GM21723 (cell line): Measurements from ENCODE around the gene ZNF771.
"Not testable (repeated sequence)": the region's sequence is repeated elsewhere in the genome, so short reads cannot be mapped to it uniquely, and the experiment has no call there.

Source experiments
- ATAC-seq: cut with Tn5 transposase; IDR thresholded peaks from one replicate; pipeline ENCODE4 v1.9.1; 2021; ENCODE audit warnings: mild to moderate bottlenecking, moderate library complexity; ENCODE audit not compliant: unreplicated experiment

The ZNF771 gene

DNA sequence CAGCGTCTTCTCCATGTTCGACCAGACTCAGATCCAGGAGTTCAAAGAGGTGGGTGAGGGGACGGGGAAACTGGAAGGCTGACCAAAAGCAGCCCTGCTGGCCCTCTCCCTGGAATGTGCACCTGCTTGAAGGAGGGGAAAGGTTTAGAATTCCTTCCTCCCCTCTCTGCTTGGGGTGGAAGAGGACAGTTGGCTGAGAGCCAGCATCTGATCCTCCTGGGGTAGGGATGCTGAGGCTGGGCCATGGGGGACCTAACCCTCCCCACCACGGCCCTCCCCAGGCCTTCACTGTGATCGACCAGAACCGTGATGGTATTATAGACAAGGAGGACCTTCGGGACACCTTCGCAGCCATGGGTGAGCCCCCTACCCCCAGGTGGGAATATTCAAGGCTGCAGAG lies 31.5 kb upstream of the ZNF771 start:
- ATAC-seq = no peak

DNA sequence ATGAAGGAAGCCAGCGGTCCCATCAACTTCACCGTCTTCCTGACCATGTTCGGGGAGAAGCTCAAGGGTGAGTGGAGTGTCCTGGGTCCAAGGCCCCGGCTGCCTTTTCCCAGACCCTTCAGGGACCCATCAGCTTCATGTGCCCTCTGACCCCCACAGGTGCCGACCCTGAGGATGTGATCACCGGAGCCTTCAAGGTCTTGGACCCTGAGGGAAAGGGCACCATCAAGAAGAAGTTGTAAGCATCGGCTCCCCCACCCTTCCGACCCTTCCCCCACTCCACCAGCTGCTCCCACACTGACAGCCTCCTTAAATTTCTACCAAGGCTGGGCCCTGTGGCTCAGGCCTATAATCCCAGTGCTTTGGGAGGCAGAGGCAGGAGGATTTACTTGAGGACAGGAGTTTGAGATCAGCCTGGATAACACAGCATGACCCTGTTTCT lies 30.9 kb upstream of the ZNF771 start:
- ATAC-seq = no peak

DNA sequence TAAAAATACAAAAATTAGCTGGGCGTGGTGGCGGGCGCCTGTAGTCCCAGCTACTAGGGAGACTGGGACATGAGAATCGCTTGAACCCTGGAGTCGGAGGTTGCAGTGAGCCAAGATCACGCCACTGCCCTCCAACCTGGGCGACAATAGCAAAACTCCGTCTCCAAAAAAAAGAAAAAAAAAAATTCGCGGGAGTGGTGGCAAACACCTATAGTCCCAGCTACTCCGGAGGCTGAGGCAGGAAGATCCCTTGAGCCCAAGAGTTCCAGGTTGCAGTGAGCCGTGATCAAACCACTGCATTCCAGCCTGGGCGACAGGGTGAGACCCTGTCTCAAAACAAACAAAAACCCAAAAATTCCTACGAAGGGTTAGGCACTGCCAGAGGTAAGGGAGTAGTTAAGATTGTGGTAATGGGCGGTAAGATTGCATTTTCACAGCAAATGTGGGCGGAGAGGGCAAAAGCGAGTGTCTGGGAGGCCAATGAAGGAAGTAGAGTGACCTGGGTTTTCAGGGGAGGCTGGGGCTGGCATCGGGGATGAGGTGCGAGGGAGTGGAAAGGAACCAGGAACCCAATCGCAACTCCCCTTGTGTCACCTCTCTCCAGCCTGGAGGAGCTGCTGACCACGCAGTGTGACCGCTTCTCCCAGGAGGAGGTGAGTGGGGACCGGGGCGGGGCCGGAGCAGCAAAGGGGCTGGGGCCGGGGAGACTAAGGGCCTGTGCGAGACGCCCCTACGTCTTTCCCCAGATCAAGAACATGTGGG lies 30.2 kb upstream of the ZNF771 start:
- ATAC-seq = no peak

DNA sequence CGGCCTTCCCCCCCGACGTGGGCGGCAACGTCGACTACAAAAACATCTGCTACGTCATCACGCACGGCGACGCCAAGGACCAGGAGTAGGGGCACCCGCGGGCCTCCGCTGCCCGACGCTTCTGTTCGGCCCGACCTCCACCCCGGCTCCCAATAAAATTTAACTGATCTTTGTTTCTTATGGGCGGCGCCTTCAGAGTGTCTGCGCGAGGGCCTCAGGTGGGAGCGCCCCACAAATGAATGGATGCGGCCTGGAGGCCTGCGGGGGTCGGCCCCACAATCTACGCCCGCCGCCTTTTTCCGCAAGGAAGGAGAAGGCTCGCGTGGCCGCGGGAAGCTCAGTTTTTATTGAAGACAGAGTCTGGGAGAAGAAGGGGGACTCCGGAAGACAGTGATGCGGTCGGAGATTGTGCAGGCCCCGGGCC lies 29.6 kb upstream of the ZNF771 start:
- ATAC-seq = no peak

DNA sequence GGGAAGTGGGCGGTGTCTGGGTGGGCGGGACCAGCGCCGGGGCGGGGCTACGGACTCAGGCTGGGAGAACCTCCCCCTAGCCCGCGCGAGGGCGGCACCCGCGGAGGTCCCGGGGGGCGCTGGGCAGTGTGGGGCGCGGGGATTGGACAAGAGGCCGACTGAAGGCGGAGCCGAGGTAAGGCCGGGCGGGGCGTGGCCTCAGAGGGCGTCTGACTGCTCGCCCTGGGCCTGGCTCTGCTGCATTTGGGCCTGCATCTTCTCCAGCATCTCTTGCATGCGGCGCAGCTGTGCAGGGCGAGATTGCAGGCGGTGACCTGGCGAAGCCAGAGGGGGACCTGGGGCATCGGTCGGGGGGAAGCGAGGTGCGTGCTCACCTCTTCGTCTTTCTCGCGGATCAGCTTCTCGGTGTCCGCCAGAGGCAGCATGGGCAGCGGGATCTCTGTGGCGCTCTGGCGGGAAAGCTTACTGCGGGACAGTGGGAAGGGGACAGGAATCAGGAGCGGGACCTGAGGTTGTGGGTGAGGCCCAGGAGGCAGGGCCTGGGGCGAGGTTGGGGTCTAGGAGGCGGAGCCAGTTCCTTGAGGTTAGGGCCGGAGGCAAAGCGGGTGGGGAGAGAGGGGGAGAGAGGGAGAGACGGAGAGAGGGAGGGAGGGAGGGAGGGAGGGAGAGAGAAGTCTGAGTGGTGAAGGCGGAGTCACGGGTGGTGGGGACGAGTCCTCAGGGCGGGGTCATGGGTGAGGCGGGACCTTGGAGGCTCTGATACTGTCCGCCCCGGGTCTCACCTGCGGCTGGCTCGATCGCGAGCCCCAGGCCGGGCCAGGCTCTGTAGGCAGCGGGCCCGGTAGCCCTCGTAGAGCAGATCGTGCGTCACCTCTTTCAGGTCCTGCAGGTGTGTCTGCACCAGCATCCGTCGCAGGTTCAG lies 28.9 kb upstream of the ZNF771 start:
- peak; percentile 80 for ATAC-seq

DNA sequence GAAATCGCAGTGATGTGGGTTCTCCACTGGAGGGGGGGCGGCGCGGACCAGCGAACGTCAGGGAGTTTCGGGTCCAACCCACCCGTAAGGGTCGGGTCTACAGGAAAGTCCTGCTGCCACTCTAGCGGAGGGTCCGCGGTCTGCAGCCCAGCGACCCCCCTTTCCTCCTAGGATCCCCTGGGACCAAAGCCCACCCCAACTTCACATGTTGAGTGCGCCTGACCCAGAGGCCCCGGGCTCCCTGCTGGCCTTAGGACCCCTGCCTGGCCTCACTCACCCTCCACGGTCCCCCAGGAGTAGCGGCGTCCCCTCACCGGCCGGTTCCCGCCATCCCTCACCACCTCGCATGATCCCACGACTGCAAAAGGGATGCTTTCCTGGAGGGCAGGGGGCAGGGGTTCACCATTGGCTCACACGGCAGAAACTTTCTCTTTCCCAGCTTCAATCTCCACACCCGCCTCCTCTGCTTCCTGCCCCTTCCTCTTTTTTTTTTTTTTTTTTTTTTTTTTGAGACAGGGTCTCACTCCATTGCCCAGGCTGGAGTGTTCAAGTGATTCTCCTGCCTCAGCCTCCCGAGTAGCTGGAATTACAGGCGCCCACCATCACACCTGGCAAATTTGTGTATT lies 28.1 kb upstream of the ZNF771 start:
- no peak for ATAC-seq

DNA sequence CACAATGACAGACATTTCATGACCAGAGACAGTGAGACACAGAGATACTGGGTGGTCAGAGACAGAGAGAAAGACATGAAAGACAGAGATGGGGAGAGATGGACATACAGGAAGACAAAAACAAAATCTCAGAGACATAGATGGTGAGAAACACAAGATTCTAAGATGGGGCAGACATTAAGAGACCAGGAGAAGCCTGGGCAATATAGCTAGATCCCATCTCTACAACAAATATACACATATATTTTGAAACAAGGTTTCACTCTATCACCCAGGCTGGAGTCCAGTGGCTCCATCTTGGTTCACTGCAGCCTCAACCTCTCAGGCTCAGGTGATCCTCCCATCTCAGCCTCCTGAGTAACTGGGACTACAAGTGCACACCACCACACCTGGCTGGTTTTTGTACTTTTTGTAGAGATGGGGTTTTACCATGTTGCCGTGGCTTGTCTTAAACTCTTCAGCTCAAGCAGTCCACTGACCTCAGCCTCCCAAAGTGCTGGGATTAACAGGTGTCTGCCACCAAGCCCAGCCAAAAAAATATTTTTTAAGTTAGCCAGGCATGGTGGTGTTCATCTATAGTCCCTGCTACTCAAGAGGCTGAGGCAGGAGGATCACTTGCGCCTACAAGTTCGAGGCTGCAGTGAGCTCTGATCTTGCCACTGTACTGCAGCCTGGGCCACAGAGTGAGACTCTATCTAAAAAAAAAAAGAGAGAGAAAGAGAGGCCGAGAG lies 27.2 kb upstream of the ZNF771 start:
- no peak for ATAC-seq

DNA sequence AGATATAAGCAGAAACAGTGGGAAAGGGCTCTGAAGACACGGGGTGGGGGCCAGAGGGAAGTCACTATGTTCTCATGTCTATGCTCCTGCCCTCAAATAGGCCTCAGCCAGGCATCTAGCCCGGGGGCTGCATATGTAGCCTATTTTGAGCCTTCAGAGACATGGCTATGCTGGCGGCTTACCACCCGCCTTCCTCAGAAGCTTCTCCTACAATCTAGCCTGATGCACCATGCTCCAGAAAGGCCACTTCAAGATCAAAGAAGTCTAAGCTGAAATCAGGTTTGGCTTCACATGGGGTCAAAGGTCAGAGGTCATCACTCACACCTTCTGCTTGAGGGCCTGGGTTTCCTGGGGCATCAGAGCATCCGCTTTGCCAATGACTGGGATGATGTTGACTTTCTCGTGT lies 26.6 kb upstream of the ZNF771 start:
- no peak for ATAC-seq

DNA sequence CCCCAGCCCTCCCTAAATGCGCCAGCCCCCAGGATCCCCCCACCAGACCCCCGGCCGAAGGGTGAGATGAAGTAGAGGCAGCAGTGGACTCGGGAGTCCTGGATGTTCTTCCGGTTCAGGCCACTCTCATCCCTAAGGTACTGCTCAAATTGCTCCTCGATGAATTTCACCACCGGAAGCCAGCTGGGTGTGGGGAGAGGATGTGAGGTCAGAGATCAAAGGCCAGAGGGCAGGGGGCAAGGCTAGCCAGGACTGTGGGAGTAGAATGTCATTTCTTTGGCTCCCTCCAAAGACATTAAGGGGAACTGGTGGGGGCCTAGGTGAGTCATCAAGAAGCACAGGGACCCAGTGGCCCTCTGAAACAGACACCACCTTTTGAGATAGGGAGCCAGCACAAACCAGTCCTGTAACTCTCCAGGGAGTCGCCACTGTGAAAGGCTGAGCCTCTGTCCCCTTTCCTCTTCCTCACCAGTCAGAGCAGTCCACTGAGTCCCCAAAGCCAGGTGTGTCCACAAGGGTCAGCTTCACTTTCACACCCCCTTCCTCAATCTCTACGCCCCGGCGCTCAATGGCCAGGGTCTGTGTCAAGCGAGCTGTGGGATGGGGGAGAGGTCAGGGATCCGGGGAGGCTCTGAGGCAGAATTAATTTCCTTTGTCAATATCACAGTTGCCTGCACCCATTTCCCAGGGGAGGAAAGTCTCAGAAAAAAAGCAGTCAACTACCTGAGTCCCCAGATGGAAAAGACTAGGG lies 25.9 kb upstream of the ZNF771 start:
- no peak for ATAC-seq

DNA sequence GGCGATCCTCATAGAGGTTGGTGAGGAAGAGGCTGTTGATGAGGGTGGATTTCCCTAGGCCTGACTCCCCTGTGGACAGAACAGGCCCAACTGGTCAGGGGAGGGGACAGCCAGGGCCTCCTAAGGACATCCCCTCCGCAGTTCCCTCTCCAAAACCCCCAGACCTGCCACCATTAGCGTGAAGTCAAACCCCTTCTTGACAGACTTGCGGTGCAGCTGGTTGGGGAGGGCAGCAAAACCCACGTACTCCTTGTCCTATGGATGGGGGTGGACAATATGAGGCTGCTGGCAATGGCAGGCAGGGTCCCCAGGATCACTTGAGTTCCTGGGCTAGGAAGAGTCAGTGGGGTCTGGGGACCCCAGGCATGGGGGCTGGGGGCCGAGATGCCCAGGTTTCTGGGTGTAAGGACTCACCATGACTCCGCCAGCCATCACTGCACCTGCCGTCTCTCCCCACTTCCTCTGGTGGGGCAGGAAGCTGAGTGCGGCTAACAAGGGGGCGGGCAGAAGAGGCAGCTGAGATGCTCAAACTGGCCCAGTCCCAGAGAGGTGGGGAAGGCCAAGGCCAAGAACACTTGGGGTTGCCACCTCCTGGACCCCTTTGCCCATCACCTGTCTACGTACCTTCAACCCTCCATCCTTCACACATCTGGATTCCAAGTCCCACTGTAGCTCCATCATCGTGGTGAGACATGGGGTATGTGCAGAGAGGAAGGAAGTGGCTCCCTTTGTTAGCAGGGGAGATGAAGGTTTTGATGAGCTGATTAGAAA lies 25.1 kb upstream of the ZNF771 start, which contains the start of gene SEPTIN1:
Gene SEPTIN1 (minus strand): TSS at position 451 of the 771 bp plus-strand sequence. CDS start 19 bp downstream, at position 432.
- peak; percentile 32 for ATAC-seq

DNA sequence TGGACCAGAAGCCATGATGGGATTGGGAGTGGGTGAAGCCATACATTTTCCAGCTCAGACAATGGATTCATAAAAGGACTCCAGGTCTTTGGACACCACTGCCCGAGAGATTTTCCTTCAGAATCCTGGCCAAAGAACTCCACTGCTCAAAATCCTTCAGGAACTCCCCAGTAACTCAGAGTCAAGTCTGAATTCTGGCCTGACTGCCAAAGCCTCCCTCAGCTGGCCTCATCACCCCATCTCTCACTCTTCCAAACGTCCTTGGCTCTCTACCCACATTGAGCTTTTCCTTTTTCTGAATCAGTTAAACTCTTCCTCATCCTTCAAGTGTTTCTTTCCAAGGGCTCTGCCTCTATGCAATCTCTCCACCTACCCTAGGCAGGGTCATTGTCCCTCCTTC lies 23.9 kb upstream of the ZNF771 start:
- ATAC-seq = no peak

DNA sequence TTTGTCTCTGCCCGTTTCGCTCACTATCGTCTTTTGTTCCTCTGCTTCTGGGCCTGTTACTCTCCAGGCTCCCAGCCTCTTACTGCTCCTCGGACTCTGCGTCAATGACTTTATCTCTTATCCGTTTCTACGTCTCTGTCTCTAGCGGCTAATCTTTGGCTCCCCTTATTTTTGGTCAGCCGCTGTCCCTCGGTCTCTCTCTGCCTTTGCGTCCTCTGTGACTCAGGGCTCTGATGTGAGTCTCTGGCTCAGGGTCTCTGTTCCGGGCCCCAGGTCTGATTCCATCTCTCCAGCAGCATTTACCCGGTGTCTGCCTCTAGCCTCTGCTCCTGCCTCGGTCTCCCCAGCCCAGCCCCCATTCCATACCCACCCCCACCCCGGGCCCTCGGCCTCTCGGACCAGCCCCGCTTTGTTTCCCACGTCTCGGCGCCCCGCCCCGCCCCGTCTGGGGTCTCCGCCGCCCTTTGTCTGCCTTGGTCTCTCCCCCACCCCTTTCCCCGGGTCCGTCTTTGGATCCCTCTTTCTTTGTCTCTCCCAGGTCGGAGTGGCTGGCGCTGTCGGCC lies 12.7 kb upstream of the ZNF771 start:
- no peak for ATAC-seq

DNA sequence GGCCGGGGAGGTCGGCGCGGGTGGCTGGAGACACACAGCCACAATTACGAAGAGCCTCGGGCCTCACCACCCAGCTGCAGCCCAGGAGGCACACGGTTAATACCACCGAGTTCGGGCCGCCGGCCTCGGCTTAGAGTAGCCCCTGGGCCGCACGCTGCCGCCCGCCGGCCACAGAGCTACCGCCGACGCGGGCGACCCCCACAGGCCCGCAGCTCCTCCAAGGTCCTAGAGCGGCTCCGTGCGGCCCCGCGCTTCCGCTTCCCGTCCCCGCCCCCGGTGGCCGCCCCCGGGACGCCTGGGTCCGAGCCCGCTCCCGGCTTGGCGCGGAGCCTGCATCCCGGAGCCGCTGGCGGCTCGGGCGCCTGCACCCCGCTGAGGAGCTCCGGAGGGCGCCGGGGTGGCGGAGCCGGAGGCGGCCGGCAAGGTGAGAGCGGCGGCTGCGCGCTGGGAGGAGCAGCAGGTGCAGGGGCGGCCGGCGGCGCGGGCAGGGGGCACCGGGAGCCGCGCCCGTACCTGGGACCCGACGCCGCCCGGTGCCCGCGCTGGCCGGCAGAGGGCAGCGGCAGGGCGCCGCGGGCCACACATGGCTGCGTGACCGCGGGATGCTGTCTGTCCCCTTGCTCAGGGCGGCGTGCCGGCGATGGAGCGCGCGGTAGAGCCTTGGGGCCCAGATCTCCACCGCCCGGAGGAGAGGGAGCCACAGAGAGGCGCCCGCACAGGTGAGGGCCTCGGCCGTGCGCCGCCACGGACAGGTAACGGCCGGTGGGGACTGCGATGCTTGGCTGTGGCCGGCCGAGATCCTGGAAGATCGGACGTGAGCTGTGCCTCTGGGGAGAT lies 12.0 kb upstream of the ZNF771 start, which contains the start of gene ZNF48:
Gene ZNF48 (plus strand): TSS at position 266 of the 837 bp plus-strand sequence. CDS start 375 bp downstream, at position 641.
- peak; percentile 68 for ATAC-seq

DNA sequence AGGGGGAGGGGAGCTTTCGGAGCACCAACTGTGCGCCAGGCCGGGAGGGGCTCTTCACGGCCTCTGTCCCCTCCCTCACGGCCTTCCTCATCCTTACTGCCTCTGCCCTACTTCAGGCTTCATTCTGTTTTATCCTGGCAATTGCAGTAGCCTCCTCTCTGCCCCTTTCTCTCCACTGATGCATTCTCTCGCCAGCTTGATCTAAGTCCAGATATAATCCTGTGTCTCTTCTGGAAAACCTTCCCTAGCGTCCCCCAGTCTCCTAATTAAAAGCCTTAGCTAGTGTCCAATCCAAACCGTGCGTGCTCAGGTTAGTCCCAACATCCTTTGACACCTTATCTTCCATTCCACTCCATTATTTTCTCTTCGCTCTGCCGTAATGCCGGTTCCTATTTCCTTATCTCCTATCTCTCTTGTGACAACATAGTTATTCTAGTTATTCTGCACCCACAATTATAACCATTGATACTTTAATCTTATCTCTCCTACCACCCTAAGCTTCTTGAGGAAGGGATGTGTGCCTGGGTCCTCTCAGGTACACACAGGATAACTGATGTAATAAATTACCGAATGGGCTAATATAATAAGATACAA lies 11.3 kb upstream of the ZNF771 start:
- no peak for ATAC-seq

DNA sequence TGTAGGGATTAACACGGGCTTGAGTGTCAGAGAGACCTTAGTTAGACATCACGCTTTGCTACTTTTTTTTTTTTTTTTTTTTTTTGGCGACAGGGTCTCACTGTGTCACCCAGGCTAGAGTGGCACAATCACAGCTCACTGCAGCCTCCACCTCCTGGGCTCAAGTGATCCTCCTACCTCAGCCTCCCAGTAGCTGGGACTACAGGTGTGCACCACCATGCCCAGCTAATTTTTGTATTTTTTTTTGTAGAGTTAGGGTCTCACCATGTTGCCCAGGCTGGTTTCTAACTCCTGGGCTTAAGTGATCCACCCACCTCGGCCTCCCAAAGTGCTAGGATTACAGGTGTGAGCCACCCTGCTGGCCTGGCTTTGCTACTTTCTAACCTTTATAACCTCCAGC lies 10.8 kb upstream of the ZNF771 start:
- not testable (repeated sequence) for ATAC-seq

DNA sequence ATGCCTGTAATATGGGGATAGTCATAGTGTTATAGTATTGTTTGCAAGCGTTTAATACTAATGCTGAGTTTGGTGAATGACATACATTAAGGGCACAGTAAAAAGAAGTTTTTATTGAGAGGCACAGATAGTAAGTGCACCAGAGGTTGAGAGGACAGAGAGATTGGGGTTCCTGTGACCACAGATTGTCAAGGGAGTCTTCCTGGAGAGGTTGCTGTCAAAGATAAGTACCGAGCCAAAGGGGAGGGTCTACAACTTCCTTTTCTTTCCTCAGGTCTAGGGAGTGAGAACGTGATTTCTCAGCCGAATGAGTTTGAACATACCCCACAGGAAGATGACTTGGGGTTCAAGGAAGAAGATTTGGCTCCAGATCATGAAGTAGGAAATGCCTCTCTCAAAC lies 10.3 kb upstream of the ZNF771 start:
- ATAC-seq = no peak
